NCI-H128 (cell line): ENCODE results near the gene DDX27.
A peak's percentile ranks its signal among the peaks of the same experiment; 100 is the strongest.

Experiments used
- DNase-seq: peaks from one replicate; lab custom pipeline; 2025; ENCODE audit not compliant: unreplicated experiment; lab: John Stamatoyannopoulos, UW

The DDX27 gene

GRCh38 chr20:49276961-49277785, 58.0 kb downstream of the DDX27 start:
- DNase-seq = no peak

- no peak for DNase-seq
These were observed 58.5 kb downstream of the DDX27 start for GRCh38 chr20:49277786-49278035.

- peak; percentile 97 for DNase-seq
These were observed 59.0 kb downstream of the DDX27 start, which contains the start of gene ZNFX1 for GRCh38 chr20:49278036-49278817. Gene ZNFX1 (minus strand): TSS chr20:49278057. CDS start chr20:49275839, 2,218 bp downstream.

- DNase-seq = no peak
These were observed 59.8 kb downstream of the DDX27 start for GRCh38 chr20:49278818-49279676.

GRCh38 chr20:49279677-49280462, 60.7 kb downstream of the DDX27 start:
- DNase-seq = no peak

- no peak for DNase-seq
These were observed 61.3 kb downstream of the DDX27 start for GRCh38 chr20:49280463-49281058.

GRCh38 chr20:49281059-49281912, 62.1 kb downstream of the DDX27 start:
- no peak for DNase-seq

- DNase-seq = no peak
These were observed 62.8 kb downstream of the DDX27 start for GRCh38 chr20:49281913-49282467.

GRCh38 chr20:49282584-49283171, 63.5 kb downstream of the DDX27 start:
- no peak for DNase-seq

- DNase-seq = no peak
These were observed 64.0 kb downstream of the DDX27 start for GRCh38 chr20:49283176-49283702.

GRCh38 chr20:49283703-49284625, 64.7 kb downstream of the DDX27 start:
- no peak for DNase-seq

- no peak for DNase-seq
These were observed 65.6 kb downstream of the DDX27 start for GRCh38 chr20:49284818-49285217.

- DNase-seq = no peak
These were observed 66.0 kb downstream of the DDX27 start for GRCh38 chr20:49285233-49285668.

GRCh38 chr20:49285813-49286494, 66.7 kb downstream of the DDX27 start:
- DNase-seq = no peak

GRCh38 chr20:49286689-49287551, 67.7 kb downstream of the DDX27 start:
- DNase-seq = no peak
